ENCODE results near the gene SLC9A2.
A peak's percentile ranks its signal among the peaks of the same experiment; 100 is the strongest.

Gene SLC9A2

DNA sequence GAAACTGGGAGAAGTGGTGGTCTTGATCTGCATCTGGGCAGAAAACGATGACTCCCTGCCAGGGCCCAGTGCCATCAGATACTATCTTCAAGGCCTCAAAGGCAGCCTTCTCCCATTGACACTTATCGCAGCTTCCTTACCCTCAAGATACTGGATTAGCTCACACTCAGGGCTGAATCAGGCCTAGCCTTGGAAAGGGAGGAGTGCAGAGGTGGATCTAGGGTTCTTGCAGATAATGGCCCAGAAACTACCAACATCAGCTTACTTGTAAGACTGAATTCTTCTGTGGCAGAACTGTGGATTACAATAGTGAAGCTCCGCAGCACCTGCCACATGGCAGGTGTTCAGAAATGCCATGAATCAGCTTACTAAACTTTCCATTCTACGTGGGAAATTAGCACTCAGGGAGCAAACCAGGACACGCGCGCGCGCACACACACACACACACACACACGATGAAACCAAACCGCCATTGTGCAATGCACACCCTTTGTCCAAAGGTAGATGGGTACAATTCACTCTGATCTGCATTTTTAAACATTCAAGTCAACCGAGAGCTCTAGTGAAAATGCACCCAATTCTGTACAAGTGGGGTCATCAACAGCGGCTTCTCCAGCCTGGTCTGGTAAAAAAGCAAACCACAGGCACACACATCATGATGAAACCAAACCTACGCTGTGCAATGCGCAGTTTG, 116.2 kb downstream of the SLC9A2 start:
- H3K4me3 ChIP-seq (ENCODE audit: low read depth, low read length), result peak overlapping the region; percentile 88
- peaks cover 12% of the 10 kb centered on the region for H3K4me1 ChIP-seq (ENCODE audit: control insufficient read depth, insufficient read depth, low read length, unreplicated experiment)
- peaks cover 14% of the 10 kb centered on the region for H3K79me2 ChIP-seq (ENCODE audit: control insufficient read depth, insufficient read depth, low read length, unreplicated experiment)
- no peak overlapping the region for H3K27ac ChIP-seq (ENCODE audit: low read depth, low read length)
- H3K36me3 ChIP-seq (ENCODE audit: insufficient read depth, low read length), result no peaks in the 10 kb centered on the region
- H2AFZ ChIP-seq (ENCODE audit: low read length, unreplicated experiment), result no peak overlapping the region
- no peaks in the 10 kb centered on the region for H3K27me3 ChIP-seq (ENCODE audit: insufficient read depth, low read length)

DNA sequence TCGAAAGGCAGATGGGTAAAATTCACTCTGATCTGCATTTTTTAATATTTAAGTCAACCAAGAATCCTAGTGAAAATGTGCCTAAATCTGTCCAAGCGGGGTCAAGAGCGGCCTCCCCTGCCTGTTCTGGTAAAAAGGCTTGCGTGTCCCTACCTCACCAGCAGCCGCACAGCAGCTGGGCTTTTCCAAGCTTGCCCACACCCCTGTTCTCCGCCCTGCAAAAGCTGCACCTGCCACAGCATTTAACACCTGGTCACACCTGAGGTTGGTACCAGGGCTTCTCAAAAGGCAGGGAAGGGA, 116.7 kb downstream of the SLC9A2 start:
- Histone ChIP-seq H3K27me3 (ENCODE audit: insufficient read depth, low read length) (no peaks in the 10 kb centered on the region), H3K4me1 (ENCODE audit: control insufficient read depth, insufficient read depth, low read length, unreplicated experiment) (peaks cover 12% of the 10 kb centered on the region), H3K36me3 (ENCODE audit: insufficient read depth, low read length) (no peaks in the 10 kb centered on the region), H3K27ac (ENCODE audit: low read depth, low read length) (no peak overlapping the region), H3K4me3 (ENCODE audit: low read depth, low read length) (peak overlapping the region; percentile 88), H2AFZ (ENCODE audit: low read length, unreplicated experiment) (peak overlapping the region; percentile 99), H3K79me2 (ENCODE audit: control insufficient read depth, insufficient read depth, low read length, unreplicated experiment) (peaks cover 14% of the 10 kb centered on the region)

DNA sequence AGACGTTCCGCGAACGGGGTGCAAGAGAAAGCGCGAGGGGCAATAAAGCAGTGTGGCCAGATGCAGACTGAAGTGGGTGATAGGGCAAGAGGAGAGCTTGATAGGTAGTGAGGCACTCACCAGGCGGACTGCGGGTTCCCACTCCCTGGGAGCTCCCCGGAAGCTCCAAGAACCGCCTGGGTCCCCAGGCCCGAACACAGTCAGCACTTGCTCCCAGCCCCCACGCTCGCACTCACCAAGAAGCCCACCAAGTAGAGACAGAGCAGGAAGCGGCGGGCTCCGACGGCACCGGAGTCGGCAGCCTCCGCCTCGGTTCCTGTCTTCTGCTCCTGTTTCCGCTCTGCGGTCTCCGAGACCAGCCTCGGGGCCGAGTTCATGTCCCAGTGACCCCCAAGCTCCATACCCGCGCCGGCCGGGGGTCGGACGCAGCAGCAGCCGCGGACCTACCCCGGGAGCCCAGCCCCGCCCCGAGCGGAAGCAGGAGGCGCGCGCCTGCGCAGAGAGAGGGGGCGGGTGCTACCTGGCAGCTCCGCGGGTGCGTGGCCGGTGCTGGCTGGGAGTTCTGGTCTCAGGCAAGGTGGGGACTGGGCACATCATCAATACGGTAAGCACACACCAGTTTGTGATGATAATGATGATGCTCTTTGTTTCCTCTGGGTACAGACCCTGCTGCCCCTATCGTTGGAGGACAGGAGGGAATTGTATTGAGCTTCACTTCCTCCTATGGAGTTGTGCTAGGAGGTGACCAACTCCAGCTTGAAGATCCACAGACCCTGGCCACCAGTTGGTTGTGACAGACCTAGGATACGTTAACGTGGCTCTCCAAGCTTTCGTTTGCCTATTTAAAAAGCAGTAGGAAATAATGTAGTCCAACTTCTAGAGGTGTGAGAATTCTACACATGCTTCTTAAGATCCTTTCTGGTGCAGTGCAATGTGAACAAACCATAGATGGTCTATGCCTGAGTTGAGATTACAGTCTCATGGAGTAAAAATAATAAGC, 117.4 kb downstream of the SLC9A2 start:
- Histone ChIP-seq H3K79me2 (ENCODE audit: control insufficient read depth, insufficient read depth, low read length, unreplicated experiment) (peaks cover 14% of the 10 kb centered on the region), H3K4me1 (ENCODE audit: control insufficient read depth, insufficient read depth, low read length, unreplicated experiment) (peaks cover 12% of the 10 kb centered on the region), H3K27ac (ENCODE audit: low read depth, low read length) (no peak overlapping the region), H3K4me3 (ENCODE audit: low read depth, low read length) (peak overlapping the region; percentile 88), H2AFZ (ENCODE audit: low read length, unreplicated experiment) (peak overlapping the region; percentile 99), H3K36me3 (ENCODE audit: insufficient read depth, low read length) (no peaks in the 10 kb centered on the region), H3K27me3 (ENCODE audit: insufficient read depth, low read length) (no peaks in the 10 kb centered on the region)

DNA sequence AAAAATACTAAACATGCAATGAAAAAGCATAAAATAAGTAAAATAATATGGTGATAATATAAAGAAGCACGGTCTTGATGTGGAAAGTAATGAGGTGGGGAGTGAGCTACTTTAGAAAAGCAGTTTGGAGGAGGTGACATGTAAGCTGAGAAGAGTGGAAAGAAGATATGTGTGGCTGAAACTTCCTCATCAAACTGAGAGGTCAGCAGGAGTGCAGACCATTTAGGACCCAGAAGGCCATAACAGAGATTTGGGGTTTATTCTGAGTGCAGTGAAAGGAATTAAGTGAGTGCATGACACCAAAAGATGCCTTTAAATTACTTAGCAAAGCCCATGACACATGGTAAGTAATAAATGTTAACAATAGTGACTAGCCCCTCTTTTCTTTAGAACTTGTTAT, 118.1 kb downstream of the SLC9A2 start:
- H2AFZ ChIP-seq (ENCODE audit: low read length, unreplicated experiment), result no peak overlapping the region
- peaks cover 14% of the 10 kb centered on the region for H3K79me2 ChIP-seq (ENCODE audit: control insufficient read depth, insufficient read depth, low read length, unreplicated experiment)
- no peak overlapping the region for H3K27ac ChIP-seq (ENCODE audit: low read depth, low read length)
- no peaks in the 10 kb centered on the region for H3K36me3 ChIP-seq (ENCODE audit: insufficient read depth, low read length)
- no peaks in the 10 kb centered on the region for H3K27me3 ChIP-seq (ENCODE audit: insufficient read depth, low read length)
- H3K4me1 ChIP-seq (ENCODE audit: control insufficient read depth, insufficient read depth, low read length, unreplicated experiment), result peaks cover 12% of the 10 kb centered on the region
- H3K4me3 ChIP-seq (ENCODE audit: low read depth, low read length), result peak overlapping the region; percentile 88

DNA sequence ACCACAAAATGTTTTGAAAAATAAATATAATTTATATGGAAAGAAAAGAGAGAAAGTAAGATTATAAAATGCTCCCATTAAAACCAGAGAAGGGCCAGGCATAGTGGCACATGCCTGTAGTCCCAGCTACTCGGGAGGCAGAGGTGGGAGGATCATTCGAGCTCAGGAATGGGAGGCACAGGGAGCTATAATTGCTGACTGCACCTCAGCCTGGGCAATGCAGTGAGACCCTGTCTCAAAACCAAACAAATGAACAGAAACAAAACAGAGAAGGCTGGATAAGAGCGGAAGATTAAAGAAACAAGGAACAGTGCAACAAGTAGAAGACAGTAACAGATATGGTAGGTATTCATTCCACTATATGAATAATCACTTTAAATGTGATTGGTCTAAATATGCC, 123.9 kb downstream of the SLC9A2 start:
- no peaks in the 10 kb centered on the region for H3K36me3 ChIP-seq (ENCODE audit: insufficient read depth, low read length)
- no peaks in the 10 kb centered on the region for H3K27me3 ChIP-seq (ENCODE audit: insufficient read depth, low read length)
- H3K79me2 ChIP-seq (ENCODE audit: control insufficient read depth, insufficient read depth, low read length, unreplicated experiment), result no peaks in the 10 kb centered on the region
- no peak overlapping the region for H2AFZ ChIP-seq (ENCODE audit: low read length, unreplicated experiment)
- no peak overlapping the region for H3K4me3 ChIP-seq (ENCODE audit: low read depth, low read length)
- no peaks in the 10 kb centered on the region for H3K4me1 ChIP-seq (ENCODE audit: control insufficient read depth, insufficient read depth, low read length, unreplicated experiment)
- H3K27ac ChIP-seq (ENCODE audit: low read depth, low read length), result no peak overlapping the region

DNA sequence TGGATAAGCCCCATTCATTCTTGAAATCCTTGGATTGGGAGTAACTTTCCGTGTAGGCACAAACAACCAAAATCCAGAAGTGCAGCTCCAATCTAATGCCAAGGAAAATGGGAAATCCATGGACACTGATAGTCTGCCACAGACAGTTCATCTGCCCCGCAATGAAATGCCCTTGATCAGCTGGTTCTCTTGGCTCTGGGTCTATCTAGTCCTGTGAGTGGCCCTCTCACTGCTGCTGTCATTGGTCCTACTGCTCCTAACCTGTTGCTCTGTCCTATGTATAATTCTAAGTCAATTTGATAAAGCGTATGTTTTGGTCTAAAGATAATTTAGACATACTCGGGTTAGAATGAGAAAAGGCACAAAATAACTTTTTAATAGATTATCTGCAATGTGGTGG, 128.8 kb downstream of the SLC9A2 start:
- Histone ChIP-seq H3K27ac (ENCODE audit: low read depth, low read length) (no peak overlapping the region), H3K27me3 (ENCODE audit: insufficient read depth, low read length) (no peaks in the 10 kb centered on the region), H2AFZ (ENCODE audit: low read length, unreplicated experiment) (no peak overlapping the region), H3K4me1 (ENCODE audit: control insufficient read depth, insufficient read depth, low read length, unreplicated experiment) (no peaks in the 10 kb centered on the region), H3K79me2 (ENCODE audit: control insufficient read depth, insufficient read depth, low read length, unreplicated experiment) (no peaks in the 10 kb centered on the region), H3K4me3 (ENCODE audit: low read depth, low read length) (no peak overlapping the region), H3K36me3 (ENCODE audit: insufficient read depth, low read length) (no peaks in the 10 kb centered on the region)

DNA sequence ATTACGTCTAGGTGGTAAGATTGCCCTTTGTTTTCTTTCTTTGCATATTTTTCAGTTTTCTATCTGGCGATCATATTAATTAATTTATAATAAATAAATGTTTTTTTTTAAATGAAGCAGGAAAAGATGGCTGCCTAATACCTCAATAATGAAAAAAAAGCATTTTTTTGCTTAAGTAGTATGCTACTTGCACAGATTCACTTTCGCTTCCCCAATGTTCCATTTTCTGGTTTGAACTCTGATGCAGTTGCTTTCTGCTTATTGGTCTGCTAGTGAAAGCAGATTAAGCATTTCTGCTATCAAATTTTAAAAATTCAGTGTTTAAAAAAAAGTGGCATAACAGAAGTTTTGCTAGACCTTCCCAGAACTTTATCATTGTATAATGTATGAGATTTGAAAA, 130.6 kb downstream of the SLC9A2 start:
- no peak overlapping the region for H2AFZ ChIP-seq (ENCODE audit: low read length, unreplicated experiment)
- H3K27me3 ChIP-seq (ENCODE audit: insufficient read depth, low read length), result no peaks in the 10 kb centered on the region
- no peak overlapping the region for H3K27ac ChIP-seq (ENCODE audit: low read depth, low read length)
- no peaks in the 10 kb centered on the region for H3K4me1 ChIP-seq (ENCODE audit: control insufficient read depth, insufficient read depth, low read length, unreplicated experiment)
- no peaks in the 10 kb centered on the region for H3K79me2 ChIP-seq (ENCODE audit: control insufficient read depth, insufficient read depth, low read length, unreplicated experiment)
- H3K36me3 ChIP-seq (ENCODE audit: insufficient read depth, low read length), result no peaks in the 10 kb centered on the region
- no peak overlapping the region for H3K4me3 ChIP-seq (ENCODE audit: low read depth, low read length)

DNA sequence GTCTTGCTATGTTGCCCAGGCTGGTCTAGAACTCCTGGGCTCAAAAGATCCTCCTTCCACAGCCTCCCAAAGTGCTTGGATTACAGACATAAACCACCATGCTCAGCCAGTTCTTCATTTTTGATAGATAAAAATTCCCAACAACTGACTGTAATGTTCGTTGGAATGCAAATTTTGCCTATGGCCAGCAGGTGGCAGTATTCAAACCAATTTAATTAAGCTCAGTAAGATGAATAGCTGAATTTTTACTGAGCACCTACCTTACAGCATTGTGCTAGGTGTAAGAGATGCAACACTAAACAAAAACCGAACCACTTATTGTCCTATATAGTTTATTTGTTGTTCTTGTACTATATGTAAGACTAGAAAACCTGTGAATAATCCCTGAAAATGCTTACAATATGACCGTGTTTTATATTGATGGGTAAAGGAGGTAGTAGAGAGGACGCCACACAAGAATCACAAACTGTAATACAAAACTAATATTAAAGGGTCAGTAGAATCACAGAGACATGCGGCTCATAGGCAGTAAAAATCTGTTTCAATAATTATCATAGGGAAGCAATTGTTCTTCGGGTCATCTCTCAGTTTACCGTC, 134.3 kb downstream of the SLC9A2 start:
- Histone ChIP-seq H3K4me1 (ENCODE audit: control insufficient read depth, insufficient read depth, low read length, unreplicated experiment) (no peaks in the 10 kb centered on the region), H3K36me3 (ENCODE audit: insufficient read depth, low read length) (no peaks in the 10 kb centered on the region), H3K27ac (ENCODE audit: low read depth, low read length) (no peak overlapping the region), H3K79me2 (ENCODE audit: control insufficient read depth, insufficient read depth, low read length, unreplicated experiment) (no peaks in the 10 kb centered on the region), H3K27me3 (ENCODE audit: insufficient read depth, low read length) (no peaks in the 10 kb centered on the region), H3K4me3 (ENCODE audit: low read depth, low read length) (no peak overlapping the region), H2AFZ (ENCODE audit: low read length, unreplicated experiment) (no peak overlapping the region)

DNA sequence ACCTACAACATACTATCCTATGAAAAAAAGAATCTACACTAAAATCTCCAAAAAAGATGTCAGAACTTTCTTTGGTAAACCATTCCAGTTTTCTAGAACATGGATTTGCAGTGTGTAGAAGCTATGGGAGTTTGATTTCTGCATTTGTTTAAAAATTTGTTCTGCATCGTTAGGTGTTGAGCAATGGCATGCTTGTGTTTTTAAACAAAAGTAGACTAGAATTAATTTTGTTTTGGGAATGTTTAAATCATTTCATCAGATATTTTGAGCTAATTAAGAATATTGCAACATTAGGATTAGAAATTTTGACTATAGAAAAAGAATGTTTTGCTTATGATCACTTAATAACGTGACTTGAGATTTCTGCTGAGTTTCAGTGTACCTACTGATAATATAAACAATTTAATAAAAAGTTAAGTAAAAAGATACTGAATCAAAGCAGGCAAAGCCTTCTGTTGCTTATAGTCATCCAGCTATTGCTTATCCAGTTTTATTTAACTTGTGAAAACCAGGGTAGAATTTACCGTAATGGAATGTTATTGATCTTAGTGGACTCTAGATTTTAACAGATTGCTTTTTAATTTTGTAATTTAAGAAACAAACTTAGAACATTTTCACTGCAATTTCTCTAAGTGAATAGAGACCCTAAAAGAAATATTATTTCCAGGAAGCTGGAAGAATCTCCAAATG, 135.2 kb downstream of the SLC9A2 start:
- H3K4me3 ChIP-seq (ENCODE audit: low read depth, low read length), result no peak overlapping the region
- no peaks in the 10 kb centered on the region for H3K4me1 ChIP-seq (ENCODE audit: control insufficient read depth, insufficient read depth, low read length, unreplicated experiment)
- no peak overlapping the region for H3K27ac ChIP-seq (ENCODE audit: low read depth, low read length)
- H2AFZ ChIP-seq (ENCODE audit: low read length, unreplicated experiment), result no peak overlapping the region
- no peaks in the 10 kb centered on the region for H3K27me3 ChIP-seq (ENCODE audit: insufficient read depth, low read length)
- no peaks in the 10 kb centered on the region for H3K79me2 ChIP-seq (ENCODE audit: control insufficient read depth, insufficient read depth, low read length, unreplicated experiment)
- H3K36me3 ChIP-seq (ENCODE audit: insufficient read depth, low read length), result no peaks in the 10 kb centered on the region

DNA sequence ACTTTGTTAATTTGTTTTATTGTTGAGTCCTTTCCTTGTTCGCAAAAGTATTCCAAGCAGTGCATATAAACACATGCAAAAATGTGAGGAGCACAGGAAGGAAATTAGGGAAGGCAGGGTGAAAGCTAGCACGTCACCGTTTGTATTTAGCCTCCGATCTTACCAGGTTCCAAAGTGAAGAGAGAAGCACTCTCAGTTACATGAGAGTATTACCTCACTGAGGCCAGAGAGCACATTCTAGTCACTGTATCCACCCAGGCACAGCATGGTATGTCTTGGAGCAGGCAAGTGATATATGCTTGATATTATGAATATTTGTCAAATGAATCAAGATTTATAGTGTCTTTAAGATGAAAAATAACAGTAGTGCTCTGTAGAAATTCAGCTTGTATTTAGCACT, 135.9 kb downstream of the SLC9A2 start:
- H3K27ac ChIP-seq (ENCODE audit: low read depth, low read length), result no peak overlapping the region
- H2AFZ ChIP-seq (ENCODE audit: low read length, unreplicated experiment), result no peak overlapping the region
- H3K36me3 ChIP-seq (ENCODE audit: insufficient read depth, low read length), result no peaks in the 10 kb centered on the region
- no peaks in the 10 kb centered on the region for H3K79me2 ChIP-seq (ENCODE audit: control insufficient read depth, insufficient read depth, low read length, unreplicated experiment)
- no peak overlapping the region for H3K4me3 ChIP-seq (ENCODE audit: low read depth, low read length)
- H3K27me3 ChIP-seq (ENCODE audit: insufficient read depth, low read length), result no peaks in the 10 kb centered on the region
- no peaks in the 10 kb centered on the region for H3K4me1 ChIP-seq (ENCODE audit: control insufficient read depth, insufficient read depth, low read length, unreplicated experiment)
